Stimulated activated CD8-positive, alpha-beta memory T cell treated with anti-CD3 and anti-CD28 coated beads, Interleukin-7, amount 100 ng/mL, for 4 hours (primary cell): ENCODE measurements around the gene EYA3.

Experiments used
- DNase-seq, 2 donors: peaks; one replicate each; pipeline ENCODE4 v3.0.0-alpha.2; 2020; ENCODE audit warnings: low read depth in 2 of 2

EYA3 gene, protein sequence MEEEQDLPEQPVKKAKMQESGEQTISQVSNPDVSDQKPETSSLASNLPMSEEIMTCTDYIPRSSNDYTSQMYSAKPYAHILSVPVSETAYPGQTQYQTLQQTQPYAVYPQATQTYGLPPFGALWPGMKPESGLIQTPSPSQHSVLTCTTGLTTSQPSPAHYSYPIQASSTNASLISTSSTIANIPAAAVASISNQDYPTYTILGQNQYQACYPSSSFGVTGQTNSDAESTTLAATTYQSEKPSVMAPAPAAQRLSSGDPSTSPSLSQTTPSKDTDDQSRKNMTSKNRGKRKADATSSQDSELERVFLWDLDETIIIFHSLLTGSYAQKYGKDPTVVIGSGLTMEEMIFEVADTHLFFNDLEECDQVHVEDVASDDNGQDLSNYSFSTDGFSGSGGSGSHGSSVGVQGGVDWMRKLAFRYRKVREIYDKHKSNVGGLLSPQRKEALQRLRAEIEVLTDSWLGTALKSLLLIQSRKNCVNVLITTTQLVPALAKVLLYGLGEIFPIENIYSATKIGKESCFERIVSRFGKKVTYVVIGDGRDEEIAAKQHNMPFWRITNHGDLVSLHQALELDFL

DNA sequence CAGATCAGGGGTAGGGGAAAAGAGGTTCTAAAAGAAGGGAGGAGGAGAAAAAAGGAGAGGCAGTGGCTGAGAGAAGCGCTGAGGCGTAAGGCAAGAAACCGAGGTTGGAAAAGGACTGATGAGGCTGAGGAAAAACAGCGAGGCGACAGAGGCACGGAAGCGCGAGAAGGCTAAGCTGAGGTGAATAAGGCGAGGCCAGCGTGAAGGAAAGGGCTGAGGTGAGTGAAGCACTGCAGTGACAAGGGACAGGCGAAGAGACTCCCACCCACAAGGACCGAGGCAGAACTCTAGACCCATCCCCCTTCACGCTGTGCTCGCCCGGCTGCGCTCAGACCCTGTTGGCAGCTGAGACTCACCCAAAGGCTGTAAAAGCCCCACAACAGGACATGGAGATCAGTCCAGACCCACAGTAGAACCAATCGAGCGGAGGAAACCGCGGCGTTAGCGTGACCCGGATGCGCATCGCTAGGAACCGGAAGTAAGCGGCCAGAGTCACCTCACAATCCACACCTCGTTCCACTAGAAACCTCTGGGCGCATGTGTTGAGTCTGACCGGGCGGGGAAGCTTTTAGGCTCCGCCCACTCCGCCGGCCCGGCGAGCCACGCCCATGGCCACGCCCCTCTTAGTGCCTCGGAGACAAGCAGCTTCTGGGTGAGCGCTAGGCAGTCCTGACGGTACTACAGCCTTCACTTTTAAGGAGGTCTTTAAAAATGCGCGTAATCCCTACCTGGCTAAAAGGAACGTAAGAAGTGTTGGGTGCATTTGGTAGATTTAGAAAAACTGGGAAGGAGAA lies at the start of gene EYA3:
EYA3 (minus strand) TSS at position 443 of the 794 bp plus-strand sequence. CDS start 30,584 bp downstream, outside the sequence.
- DNase-seq: peak; percentile 96 to 98

DNA sequence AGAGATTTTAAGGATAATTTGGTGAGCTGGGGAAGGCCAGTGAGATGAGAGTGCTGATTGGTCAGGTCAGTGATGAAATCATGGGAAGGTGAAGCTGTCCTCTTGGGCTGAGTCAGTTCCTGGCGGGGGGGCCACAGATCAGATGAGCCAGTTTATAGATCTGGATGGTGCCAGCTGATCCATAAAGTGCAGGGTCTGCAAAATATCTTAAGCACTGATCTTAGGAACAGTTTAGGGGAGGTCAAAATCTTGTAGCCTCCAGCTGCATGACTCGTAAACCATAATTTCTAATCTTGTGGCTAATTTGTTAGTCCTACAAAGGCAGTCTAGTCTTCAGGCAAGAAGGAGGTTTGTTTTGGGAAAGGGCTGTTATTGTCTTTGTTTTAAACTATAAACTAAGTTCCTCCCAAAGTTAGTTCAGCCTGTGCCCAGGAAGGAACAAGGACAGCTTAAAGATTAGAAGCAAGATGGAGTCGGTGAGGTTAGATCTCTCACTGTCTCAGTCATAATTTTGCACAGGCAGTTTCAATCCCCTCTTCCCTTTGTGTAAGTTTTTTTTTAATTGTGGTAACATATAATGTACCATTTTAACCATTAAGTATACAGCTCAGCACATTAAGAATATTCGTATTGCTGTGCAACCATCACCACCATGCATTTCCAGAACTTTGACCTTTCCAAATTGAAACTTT lies 48.7 kb upstream of the EYA3 start:
- DNase-seq: no peak

DNA sequence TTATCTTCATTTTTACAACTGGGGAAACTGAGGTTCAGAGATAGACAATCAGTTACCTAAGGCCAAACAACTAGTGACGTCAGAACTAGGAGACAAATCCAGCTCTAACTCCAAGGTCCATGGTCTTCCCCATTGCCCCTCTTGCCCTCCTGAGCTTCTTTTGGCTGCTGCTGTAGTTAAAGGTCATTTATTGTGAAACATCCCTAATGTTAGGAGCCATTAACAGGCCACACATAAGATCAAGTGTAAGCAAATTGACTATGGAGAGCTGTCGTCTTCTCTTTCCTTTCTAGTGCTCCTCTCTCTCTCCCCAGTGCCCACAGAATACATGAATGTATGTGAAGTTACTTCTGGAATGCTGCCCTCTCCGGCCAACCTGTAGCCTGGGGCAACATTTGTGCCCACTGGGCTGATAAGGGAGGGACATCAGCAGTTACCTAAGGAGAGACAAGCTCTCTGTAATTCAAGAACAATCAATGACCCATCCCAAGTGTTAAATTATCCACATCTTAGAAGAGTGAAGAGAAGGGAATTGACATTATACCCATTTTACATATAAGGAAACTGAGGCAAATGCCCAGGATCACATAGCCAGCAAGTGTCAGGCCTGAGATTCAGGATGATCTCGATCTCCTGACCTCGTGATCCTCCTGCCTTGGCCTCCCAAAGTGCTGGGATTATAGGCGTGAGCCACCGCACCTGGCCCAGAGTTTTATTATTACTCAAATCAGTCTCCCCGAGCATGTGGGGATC lies 47.9 kb upstream of the EYA3 start:
- DNase-seq: no peak

DNA sequence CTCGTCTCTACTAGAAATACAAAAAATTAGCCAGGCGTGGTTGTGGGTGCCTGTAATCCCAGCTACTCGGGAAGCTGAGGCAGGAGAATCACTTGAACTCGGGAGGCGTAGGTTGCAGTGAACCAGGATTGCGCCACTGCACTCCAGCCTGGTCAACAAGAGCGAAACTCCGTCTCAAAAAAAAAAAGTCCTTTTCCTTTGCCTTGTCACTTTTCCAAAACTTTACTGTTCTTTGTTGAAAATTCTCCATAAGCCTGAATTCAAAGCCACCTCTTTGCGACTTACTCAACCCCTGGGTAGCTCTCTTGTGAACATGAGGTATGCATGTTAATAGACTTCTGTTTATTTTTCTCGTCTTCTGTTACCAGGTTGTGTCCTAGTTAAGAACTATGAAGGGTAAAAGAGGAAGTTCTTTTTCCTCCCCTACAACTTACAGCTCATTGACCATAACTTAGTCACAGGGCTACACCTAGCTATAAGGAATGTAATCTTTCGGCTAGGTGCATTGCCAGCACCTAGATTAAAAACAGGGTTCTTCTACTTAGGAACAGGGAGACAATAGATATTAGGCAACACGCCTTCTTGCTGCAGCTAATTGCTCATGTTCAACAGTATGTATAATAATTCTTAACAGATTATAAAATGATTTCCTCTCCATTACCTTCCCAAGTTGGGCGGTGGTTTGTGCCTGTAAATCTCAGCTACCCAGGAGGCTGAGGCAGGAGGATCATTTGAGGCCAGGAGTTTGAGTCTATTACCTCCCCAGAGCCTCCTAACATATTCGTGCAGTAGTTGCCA lies 47.2 kb upstream of the EYA3 start:
- DNase-seq: no peak

DNA sequence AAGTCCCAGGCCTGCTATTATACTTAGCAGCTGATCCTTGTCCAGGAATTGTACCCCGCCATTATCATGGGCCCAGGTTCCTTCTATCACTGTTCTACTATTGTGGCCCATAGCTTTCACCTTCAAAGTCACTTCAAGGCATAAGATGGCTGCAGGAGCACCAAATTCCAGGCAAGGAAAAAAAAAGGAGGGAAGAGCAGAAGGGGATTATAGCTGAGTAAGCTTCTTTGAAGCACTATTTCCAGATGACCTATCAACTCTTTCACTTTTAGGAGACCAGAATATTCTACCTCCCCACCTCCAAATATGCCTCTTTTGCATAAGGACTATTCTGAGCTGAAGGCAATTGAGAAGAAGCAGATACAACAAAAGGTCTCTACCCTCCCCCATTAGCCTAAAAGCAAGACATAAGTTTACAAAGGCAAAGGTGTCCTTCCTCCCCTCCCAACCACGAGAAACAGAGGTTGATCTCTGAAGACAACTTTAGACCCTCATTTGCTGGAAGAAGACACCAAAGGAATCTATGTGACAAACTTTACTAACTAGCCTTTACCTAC lies 46.3 kb upstream of the EYA3 start:
- no peak for DNase-seq

DNA sequence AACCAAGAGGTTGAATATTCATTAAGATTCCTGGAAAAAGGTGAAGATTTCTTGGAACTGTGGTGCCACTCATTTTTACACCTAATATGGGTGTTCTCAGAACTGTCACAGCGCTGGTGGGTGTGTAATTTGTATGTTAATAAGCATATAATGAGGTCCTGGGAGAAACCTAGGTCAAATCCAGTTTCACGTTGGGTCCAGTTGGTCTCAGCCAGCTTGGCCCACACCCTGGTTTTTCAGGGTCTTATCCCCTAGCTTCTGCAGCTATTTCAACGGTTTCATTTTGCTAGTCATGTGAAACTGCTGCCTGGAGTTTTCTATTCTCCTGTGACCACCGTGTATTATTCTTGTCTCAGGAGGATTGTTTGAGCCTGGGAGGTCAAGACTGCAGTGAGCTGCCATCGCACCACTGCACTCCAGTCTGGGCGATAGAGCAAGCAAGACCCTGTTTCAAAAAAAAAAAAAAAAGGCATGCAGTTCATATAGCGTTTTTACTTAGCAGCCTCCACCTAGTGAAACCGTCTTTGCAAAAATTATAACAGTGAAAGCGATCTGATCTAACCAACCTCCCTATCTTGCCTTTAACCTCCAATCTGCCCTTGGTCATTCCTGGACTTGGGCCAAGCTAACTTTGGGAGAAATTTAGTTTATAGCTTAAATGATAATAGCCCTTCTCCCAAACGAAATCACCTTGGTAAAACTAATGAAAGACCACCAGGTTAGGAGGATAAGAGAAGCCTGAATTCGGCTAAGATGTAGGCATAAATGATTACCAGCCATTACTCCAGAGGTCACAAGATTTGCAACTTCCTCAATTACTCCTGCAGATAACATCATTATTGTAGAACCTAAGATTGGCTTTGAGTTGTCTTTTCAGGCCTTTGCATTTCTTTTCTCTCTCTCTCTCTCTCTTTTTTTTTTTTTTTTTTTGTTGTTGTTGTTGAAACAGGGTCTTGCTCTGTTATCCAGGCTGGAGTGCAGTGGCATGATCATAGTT lies 44.1 kb upstream of the EYA3 start:
- no peak for DNase-seq

DNA sequence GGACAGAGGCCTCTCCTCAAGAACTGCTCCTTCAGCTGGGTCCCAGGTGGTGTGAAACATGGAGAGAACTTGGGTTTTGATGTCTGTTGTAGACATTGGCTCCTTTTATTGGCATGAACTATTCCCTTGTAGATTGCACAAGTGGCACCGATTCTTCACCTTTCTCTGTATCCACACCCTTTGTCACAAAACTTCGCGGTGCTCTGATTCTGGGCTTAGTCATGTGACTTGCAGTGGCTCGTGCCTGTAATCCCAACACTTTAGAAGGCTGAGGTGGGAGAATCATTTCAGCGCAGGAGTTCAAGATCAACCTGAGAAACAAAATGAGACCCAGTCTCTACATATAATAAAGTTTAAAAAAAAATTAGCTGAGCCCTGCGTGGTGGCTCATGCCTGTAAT lies 42.5 kb upstream of the EYA3 start:
- no peak for DNase-seq

DNA sequence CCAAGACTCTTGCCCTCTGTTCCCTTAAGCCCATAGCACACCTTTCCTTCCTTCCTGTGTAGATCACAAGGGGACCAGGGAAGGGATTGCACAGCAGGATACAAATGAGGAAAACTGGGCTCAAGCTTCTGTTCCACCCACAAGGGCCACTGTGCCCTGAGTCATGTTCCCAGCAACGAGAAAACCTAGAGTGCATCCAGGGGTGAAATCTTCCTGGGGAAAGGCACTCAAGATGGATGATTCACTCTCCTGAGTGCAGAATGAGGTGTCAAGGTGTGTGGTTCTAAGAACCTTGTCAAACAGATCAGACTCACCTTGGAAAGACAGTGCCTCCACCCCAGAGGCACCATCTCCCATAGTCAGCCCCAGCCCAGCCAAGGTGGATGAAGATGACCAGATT lies 40.7 kb upstream of the EYA3 start:
- no peak for DNase-seq

DNA sequence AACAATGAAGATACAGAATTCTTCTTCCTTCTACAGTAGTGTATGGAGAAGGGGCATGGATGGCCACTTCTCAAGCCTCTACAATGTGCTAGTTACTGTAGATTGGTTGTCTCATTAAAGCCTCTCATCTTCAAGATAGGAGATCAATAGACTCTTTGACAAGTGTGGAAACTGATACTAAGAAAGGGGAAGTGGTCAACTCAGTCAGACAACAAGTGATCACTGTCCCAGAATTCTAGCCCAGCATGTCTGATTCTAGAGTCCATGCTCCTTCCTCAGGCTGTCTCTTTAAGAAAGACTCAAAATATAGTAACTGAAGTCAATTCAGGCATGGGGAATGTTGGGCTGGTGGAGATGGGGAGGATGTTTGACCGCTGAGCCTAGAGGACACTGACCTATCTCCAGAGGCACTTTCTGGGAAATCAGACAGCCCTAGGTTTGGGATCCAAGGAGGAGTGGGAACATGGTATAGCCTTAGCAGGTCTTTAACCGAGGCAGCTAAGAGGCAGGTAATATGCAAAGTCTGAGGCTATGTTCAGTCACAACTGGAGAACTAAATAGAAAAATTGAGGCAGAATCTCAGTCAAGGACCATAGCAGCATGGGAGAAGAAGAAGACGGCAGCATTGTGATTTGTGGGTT lies 39.3 kb upstream of the EYA3 start:
- no peak for DNase-seq

DNA sequence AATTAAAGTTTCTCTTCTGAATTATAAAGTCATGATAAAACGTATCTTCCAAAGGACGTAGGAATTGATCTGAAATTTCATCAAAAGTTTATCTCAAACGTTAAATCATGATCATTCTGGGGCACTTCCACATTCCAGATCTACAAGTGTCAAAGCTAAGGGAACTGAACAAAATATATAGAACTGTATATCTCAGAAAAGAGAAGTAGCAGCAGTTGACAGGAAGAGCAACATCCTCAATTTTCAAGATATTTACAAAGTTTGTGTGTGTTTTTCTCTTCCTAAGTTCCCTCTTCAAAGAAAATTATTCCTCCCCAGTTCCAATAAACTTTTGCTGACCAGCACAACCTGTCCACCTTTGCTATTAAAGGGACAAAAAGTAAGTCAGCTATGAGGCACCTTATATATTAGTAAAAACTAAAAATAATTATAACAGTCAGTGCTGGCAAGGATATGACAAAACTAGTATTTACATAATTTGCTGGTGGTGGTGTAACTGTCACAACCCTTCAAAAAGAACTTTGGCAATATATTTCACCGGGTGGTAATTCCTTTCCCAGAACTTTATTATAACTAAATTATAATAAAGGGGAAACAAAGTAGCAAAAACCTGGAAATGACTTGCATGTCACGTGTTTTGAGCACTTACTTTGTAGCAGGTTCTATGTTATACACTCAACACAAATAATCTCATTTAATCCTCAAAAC lies 38.5 kb upstream of the EYA3 start:
- no peak for DNase-seq

DNA sequence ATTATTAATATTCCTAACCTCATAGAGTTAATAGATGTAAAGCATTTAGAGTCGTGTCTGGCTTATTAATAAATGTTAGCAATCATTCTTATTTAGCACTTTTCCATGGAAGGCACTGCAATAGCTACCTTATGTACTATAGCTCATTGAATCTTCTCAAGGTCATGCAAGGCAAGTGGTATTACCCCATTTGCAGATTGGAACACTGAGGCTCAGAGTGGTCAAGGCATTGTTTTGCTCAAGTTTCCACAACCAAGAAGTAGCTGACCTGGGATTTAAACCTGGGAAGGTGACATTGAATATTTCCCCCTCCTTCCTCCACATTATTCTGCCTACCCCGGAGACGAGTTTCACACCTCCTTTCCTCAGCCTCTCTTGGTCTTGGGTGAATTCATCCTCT lies 37.8 kb upstream of the EYA3 start:
- DNase-seq: no peak

DNA sequence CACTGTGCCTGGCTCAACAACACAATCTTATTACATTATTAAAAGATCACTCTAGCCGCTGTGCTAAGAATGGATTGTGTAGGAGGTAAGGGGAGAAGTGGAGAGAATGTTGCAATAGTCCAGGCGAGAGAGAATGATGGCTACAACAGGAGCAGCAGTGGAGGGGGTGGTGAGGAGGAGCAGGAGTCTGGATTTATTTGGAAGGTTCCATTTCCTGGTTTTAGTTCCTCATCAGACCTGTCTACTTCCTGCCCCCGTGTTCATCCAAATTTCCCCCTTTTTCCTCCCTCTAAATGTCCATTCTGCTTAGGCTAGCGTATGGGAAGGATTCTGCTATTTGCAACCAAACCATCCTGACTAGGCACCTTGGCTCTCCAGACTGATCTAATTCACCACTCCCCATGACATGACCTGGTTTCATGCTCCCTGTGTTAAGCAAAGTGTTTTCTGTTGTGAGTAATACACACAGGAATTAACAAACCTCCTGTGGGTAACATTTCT lies 35.1 kb upstream of the EYA3 start:
- DNase-seq: no peak

DNA sequence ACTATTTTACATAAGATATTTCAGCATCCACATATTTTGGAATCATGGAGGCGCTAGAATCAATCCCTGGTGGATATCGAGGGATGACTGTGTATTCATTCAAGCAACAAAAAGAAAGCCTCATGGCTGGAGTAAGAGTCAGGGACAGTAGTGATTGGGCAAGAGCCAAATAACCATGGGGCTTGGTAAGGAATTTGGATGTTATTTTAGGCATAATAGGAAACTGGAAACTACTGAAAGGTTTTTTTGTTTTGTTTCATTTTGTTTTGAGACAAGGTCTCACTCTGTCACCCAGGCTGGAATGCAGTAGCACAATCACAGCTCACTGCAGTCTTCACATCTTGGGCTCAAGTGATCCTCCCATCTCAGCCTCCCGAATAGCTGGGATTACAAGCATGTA lies 33.8 kb upstream of the EYA3 start:
- DNase-seq: no peak

DNA sequence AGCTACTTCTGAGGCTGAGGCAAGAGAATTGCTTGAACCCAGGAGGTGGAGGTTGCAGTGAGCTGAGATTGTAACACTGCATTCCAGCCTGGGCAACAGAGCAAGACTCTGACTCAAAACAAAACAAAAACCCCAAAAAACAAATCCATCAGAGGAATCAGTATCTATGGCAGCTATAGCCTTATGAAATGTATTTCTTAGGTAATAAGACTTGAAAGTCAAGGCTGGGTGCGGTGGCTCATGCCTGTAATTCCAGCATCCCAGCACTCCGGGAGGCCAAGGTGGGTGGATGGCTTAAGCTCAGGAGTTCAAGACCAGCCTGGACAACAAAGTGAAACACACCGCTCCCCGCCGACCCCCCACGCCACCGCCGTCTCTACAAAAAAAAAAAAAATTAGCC lies 31.1 kb upstream of the EYA3 start:
- no peak for DNase-seq

DNA sequence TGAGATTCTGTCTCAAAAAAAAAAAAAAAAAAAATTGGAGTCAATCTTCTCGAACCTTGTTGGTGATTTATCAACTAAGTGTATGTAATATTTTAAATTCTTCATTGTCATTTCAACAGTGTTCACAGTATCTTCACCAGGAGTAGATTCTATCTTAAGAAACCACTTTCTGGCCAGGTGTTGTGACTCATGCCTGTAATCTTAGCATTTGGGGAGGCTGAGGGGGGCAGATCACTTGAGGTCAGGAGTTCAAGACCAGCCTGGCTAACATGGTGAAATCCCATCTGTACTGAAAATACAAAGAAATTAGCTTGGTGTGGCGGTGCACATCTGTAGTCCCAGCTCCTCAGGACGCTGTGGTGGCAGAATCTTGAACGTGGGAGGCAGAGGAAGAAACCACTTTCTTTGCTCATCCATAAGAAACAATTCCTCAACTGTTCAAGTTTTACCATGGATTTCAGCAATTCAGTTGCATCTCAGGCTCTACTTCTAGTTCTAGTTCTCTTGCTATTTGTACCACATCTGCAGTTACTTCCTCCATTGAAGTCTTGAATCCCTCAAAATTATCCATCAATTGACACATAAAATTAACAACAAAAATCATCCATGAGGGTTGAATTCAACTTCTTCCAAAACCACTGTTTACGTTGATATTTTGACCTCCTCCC lies 30.4 kb upstream of the EYA3 start:
- DNase-seq: no peak

DNA sequence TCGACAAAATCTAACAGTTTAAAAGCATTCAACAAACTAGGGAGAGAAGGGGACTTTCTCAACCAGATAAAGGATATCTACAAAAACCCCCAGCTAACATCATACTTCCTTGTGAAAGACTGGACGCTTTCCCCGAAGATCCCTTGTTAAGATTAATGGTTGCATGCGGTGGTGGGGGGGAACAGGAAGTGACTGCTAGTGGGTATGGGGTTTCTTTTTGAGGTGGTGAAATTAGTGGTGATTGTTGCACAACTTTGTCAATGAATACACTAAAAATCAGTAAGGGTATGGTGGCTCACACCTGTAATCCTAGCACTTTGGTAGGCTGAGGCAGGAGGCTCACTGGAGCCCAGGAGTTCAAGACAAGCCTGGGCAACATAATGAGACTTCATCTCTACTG lies 26.9 kb upstream of the EYA3 start:
- peak; percentile 5 to 28 for DNase-seq

DNA sequence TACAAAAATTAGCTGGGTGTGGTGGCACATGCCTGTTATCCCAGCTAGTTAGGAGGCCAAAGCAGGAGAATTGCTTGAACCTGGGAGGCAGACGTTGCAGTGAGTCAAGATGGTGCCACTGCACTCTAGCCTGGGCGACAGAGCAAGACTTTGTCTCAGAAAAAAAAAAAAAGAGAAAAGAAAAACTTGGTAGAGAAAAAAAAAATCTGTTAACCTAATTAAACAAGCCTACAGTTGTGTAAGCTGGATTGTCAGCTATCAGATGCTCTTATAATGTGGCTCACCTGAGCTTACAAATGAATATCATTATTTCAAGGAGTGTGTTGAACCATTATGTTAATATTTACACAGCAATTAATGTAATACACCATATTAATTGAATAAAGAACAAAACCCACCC lies 26.4 kb upstream of the EYA3 start:
- no peak for DNase-seq
